A673 (cell line): ENCODE data around the gene CNGA3. TPM values are rescaled to one million over a fixed set of nuclear protein-coding genes. Genes with fewer than 3 reads are reported as not detected.

Source experiments
- BruUV-seq: library from RNA; stranded (reverse); fragments of 400-500 nt; replicated peaks from 2 replicates; lab custom pipeline; 2021; lab: Mats Ljungman, UMichigan
- CTCF ChIA-PET: fragments of 300-600 bp; sonication (Branson Sonifier 250); formaldehyde crosslinking; loops from one replicate; lab custom pipeline; 2022; ENCODE audit warnings: antibody characterized with exemption; lab: Charles Lee
- POLR2A ChIA-PET: fragments of 300-600 bp; sonication (Branson Sonifier 250); formaldehyde crosslinking; loops from one replicate; lab custom pipeline; 2022; ENCODE audit warnings: antibody characterized with exemption; ENCODE audit not compliant: low non-redundant PET; lab: Charles Lee
- DNase-seq: peaks from one replicate; pipeline ENCODE4 v3.0.0-alpha.2; 2015; ENCODE audit warnings: low spot score
- H3K27ac ChIP-seq: fragments of 200-600 bp; sonication (generic); 2 replicates; pipeline ENCODE4 v1.5.1; 2016; ENCODE audit warnings: mixed run types, low read depth, mild to moderate bottlenecking, mixed read lengths, antibody characterized with exemption, low read length; ENCODE audit not compliant: poor library complexity, severe bottlenecking
- H3K27me3 ChIP-seq: fragments of 200-600 bp; sonication (generic); replicated peaks from 2 replicates; pipeline ENCODE4 v1.6.1; 2017; ENCODE audit warnings: mixed run types, low read depth, mild to moderate bottlenecking, mixed read lengths, antibody characterized with exemption, low read length; ENCODE audit not compliant: insufficient read depth, poor library complexity
- H3K36me3 ChIP-seq: fragments of 200-600 bp; sonication (generic); 2 replicates; pipeline ENCODE4 v1.6.1; 2016; ENCODE audit warnings: mixed run types, mild to moderate bottlenecking, mixed read lengths, antibody characterized with exemption, low read length; ENCODE audit not compliant: insufficient read depth, poor library complexity, severe bottlenecking
- H3K4me1 ChIP-seq: fragments of 200-600 bp; sonication (generic); 2 replicates; pipeline ENCODE4 v1.6.1; 2017; ENCODE audit warnings: mixed run types, mild to moderate bottlenecking, mixed read lengths, antibody characterized with exemption, low read length; ENCODE audit not compliant: insufficient read depth, poor library complexity, severe bottlenecking
- H3K4me3 ChIP-seq: fragments of 200-600 bp; sonication (generic); 2 replicates; pipeline ENCODE4 v1.5.1; 2016; ENCODE audit warnings: low read depth, mixed run types, mild to moderate bottlenecking, mixed read lengths, low read length; ENCODE audit not compliant: poor library complexity, severe bottlenecking
- H3K9me3 ChIP-seq: fragments of 200-600 bp; sonication (generic); 2 replicates; pipeline ENCODE4 v1.6.1; 2016; ENCODE audit warnings: mixed run types, low read depth, mild to moderate bottlenecking, mixed read lengths, antibody characterized with exemption, low read length; ENCODE audit not compliant: poor library complexity, severe bottlenecking
- EZH2 ChIP-seq: fragments of 200-600 bp; sonication (generic); IDR thresholded peaks from 2 replicates; pipeline ENCODE4 v1.6.1; 2017; ENCODE audit warnings: borderline replicate concordance, low read depth, mild to moderate bottlenecking, mixed read lengths, antibody characterized with exemption, low read length; ENCODE audit not compliant: poor library complexity, severe bottlenecking
- intact Hi-C: fragments of 100-400 bp; cut with micrococcal nuclease; formaldehyde crosslinking; loops from one replicate; pipeline ENCODE4 v1.10.0; 2022; ENCODE audit not compliant: unreplicated experiment
- total RNA-seq: library from RNA; stranded (reverse); gene quantifications from 2 replicates; pipeline ENCODE4 v1.2.3, GENCODE V29; 2021
- TF ChIP-seq, protein P1 (sequence below): fragments of 300-800, 200-600 bp; sonication (generic); conservative IDR thresholded peaks from 2 replicates; pipeline ENCODE4 v1.5.1; 2017; ENCODE audit warnings: low read depth, mild to moderate bottlenecking, antibody characterized with exemption, low read length, moderate library complexity, mixed read lengths

The CNGA3 gene
- total RNA-seq, 1 experiment from 2014 or later: not detected

DNA sequence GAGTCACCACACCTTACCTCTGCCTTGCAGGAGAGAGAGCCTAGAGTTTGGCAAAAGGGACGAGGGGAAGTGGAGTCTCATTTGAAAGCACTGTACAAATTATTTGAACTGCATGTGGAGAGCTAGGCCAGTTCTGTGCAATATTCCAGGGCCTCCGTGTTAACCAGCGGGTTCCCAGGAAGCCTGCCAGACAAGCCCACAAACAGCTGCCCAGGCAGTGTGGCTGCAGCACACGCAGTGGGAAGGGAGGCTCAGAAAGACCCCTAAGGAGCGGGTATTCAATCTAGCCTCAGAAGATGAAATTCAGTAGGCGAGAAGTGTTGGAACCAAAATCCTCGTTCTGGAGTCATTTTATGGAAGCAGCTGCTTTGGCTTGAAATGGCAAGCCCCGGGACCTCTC lies 30.7 kb downstream of the CNGA3 start:
- peaks cover 47% of the 10 kb centered on the region for H3K27me3 ChIP-seq
- TF ChIP-seq, protein P1, sequence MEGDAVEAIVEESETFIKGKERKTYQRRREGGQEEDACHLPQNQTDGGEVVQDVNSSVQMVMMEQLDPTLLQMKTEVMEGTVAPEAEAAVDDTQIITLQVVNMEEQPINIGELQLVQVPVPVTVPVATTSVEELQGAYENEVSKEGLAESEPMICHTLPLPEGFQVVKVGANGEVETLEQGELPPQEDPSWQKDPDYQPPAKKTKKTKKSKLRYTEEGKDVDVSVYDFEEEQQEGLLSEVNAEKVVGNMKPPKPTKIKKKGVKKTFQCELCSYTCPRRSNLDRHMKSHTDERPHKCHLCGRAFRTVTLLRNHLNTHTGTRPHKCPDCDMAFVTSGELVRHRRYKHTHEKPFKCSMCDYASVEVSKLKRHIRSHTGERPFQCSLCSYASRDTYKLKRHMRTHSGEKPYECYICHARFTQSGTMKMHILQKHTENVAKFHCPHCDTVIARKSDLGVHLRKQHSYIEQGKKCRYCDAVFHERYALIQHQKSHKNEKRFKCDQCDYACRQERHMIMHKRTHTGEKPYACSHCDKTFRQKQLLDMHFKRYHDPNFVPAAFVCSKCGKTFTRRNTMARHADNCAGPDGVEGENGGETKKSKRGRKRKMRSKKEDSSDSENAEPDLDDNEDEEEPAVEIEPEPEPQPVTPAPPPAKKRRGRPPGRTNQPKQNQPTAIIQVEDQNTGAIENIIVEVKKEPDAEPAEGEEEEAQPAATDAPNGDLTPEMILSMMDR: no peak
- TF ChIP-seq EZH2: no peak
- POLR2A ChIA-PET: no interaction called here
- no TSS peak for BruUV-seq
- CTCF ChIA-PET: no interaction called here
- intact Hi-C loops: no loop called here
- no peaks in the 10 kb centered on the region for H3K4me1 ChIP-seq
- DNase-seq: no peak
- H3K4me3 ChIP-seq: no peak overlapping the region
- no peaks in the 10 kb centered on the region for H3K9me3 ChIP-seq
- H3K27ac ChIP-seq: no peak overlapping the region
- no peaks in the 10 kb centered on the region for H3K36me3 ChIP-seq

DNA sequence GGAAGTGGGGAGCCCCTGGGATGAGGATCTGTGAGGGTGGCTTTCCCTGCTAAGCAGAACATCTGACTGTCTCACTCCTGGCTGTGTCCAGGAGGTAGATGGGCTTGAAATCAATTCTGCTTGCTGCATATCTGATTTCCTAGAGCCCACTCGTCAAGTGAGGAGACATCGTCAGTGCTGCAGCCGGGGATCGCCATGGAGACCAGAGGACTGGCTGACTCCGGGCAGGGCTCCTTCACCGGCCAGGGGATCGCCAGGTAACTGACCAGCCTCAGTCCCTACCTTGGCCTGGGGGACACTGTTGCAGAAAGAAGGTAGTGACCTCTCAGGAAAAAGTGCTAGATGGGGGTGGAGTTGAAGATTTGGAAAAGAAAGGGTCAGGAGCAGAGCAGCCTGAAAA lies 31.3 kb downstream of the CNGA3 start:
- DNase-seq: no peak
- no peaks in the 10 kb centered on the region for H3K9me3 ChIP-seq
- peaks cover 42% of the 10 kb centered on the region for H3K27me3 ChIP-seq
- CTCF ChIA-PET: no interaction called here
- no peak overlapping the region for H3K27ac ChIP-seq
- no peaks in the 10 kb centered on the region for H3K4me1 ChIP-seq
- H3K4me3 ChIP-seq: no peak overlapping the region
- POLR2A ChIA-PET: no interaction called here
- intact Hi-C loops: no loop called here
- no TSS peak for BruUV-seq
- no peaks in the 10 kb centered on the region for H3K36me3 ChIP-seq
- TF ChIP-seq, protein P1: no peak
- TF ChIP-seq EZH2: no peak

DNA sequence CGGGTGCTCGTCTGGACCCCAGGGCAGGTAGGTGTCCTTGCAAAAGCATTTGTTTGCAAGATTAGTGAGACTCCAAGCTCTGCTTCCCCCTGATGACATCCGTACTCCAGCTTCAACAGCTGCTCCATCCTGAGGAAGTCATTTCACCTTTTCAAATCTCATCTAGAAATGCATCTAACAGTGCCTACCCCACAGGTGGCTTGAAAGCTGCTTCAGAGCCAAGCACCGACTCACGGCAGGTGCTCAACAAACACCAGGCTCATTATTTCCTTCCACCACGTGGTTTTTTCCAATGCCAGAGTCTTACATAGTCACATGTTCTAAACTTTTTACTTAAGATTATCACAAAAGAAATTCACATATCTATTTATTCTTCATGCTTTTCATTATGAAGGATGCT lies 31.9 kb downstream of the CNGA3 start:
- BruUV-seq: no TSS peak
- Histone ChIP-seq H3K36me3 (no peaks in the 10 kb centered on the region), H3K4me1 (no peaks in the 10 kb centered on the region), H3K9me3 (no peaks in the 10 kb centered on the region), H3K27me3 (peaks cover 40% of the 10 kb centered on the region), H3K27ac (no peak overlapping the region), H3K4me3 (no peak overlapping the region)
- POLR2A ChIA-PET: no interaction called here
- CTCF ChIA-PET: no interaction called here
- intact Hi-C loops: no loop called here
- DNase-seq: no peak
- TF ChIP-seq, protein P1: no peak
- no peak for TF ChIP-seq EZH2
